ENCODE results near the gene DESI2. TPM values are rescaled to one million over a fixed set of nuclear protein-coding genes. Genes with fewer than 3 reads are reported as not detected.
"Not testable (repeated sequence)": the region's sequence is repeated elsewhere in the genome, so short reads cannot be mapped to it uniquely, and the experiment has no call there.

Gene DESI2
- total and polyA plus RNA-seq, 2 donors (not counting 1 experiment from before 2014, with no cell fraction given), result 40.2 to 47.2 TPM

DNA sequence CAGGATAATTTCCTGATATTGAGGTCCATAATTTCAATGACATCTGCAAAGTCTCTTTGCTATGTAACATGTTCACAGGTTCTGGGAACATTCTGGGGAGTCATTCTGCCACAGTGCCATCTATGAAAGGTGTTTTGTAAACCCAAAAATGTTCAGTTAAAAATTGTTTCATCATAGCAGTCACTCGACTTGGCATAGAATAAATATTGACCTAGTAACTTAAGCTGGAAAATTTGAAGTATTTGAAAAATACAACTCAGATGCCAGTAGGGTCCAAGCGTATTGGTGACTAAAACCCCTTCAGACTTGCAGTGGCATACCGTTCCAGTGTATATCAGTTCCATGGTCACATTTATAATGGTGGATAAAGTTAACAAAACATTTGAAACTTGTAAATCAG is 6.8 kb downstream of the DESI2 start:
- H3K4me2 ChIP-seq (ENCODE audit: extremely low read depth, insufficient read depth, low read length), result no peak overlapping the region
- peaks cover 2% of the 10 kb centered on the region for H3K36me3 ChIP-seq (ENCODE audit: control insufficient read depth, insufficient read depth, low read length)
- H3K4me1 ChIP-seq (ENCODE audit: control insufficient read depth, extremely low read depth, insufficient read depth, low read length), result peaks cover 4% of the 10 kb centered on the region
- H3K9ac ChIP-seq (ENCODE audit: insufficient read depth, low read length), result no peak overlapping the region
- no peak overlapping the region for H2AFZ ChIP-seq (ENCODE audit: low read length)
- H3K27ac ChIP-seq (ENCODE audit: insufficient read depth, low read length), result no peak overlapping the region
- H3K9me3 ChIP-seq (ENCODE audit: control insufficient read depth, insufficient read depth, low read depth, low read length), result no peaks in the 10 kb centered on the region
- DNase-seq (ENCODE audit: low read depth in 2 of 2), result no peak
- no peak overlapping the region for H3K4me3 ChIP-seq (replicated peaks in 1 of 4; ENCODE audit: control extremely low read depth in 1 of 4, insufficient read depth in 1 of 4, low read depth in 3 of 4, low read length in 4 of 4)
- H4K20me1 ChIP-seq (ENCODE audit: control insufficient read depth, extremely low read depth, insufficient read depth, low read length), result no peaks in the 10 kb centered on the region
- no peaks in the 10 kb centered on the region for H3K27me3 ChIP-seq (ENCODE audit: control insufficient read depth, insufficient read depth, low read length)
- peaks cover 47% of the 10 kb centered on the region for H3K79me2 ChIP-seq (ENCODE audit: control insufficient read depth, insufficient read depth, low read length)
- TF ChIP-seq, protein P1, sequence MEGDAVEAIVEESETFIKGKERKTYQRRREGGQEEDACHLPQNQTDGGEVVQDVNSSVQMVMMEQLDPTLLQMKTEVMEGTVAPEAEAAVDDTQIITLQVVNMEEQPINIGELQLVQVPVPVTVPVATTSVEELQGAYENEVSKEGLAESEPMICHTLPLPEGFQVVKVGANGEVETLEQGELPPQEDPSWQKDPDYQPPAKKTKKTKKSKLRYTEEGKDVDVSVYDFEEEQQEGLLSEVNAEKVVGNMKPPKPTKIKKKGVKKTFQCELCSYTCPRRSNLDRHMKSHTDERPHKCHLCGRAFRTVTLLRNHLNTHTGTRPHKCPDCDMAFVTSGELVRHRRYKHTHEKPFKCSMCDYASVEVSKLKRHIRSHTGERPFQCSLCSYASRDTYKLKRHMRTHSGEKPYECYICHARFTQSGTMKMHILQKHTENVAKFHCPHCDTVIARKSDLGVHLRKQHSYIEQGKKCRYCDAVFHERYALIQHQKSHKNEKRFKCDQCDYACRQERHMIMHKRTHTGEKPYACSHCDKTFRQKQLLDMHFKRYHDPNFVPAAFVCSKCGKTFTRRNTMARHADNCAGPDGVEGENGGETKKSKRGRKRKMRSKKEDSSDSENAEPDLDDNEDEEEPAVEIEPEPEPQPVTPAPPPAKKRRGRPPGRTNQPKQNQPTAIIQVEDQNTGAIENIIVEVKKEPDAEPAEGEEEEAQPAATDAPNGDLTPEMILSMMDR (conservative IDR thresholded peaks at IDR 0.05 in 1 of 2, IDR thresholded peaks at IDR 0.05 in 1 of 2; ENCODE audit: low read depth in 1 of 2, low read length in 2 of 2), result no peak
- no peak for TF ChIP-seq EZH2 (IDR thresholded peaks at IDR 0.05; ENCODE audit: low read length, missing control alignments)

DNA sequence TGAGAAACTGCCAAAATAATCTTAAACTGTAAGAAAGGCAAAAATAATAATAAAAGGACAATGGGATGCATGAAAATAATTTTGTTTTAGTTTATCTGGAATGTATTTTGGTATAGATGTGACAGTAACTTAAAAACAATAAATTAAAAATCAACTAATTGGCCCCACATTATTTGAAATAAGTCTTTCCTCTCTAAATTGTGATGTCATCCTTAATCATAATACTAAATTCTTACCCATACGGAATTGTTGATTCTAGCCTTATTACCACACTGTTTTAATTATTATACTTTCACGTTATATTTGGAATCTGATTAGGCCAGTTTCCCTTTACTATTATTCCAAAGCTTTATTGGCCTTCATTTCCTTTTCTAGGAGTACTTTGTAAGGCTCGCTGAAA is 7.7 kb downstream of the DESI2 start:
- H4K20me1 ChIP-seq (ENCODE audit: control insufficient read depth, extremely low read depth, insufficient read depth, low read length), result no peaks in the 10 kb centered on the region
- H3K79me2 ChIP-seq (ENCODE audit: control insufficient read depth, insufficient read depth, low read length), result peaks cover 40% of the 10 kb centered on the region
- H3K4me2 ChIP-seq (ENCODE audit: extremely low read depth, insufficient read depth, low read length), result no peak overlapping the region

GRCh38 chr1:244661569-244662312 is 8.8 kb downstream of the DESI2 start:
- not testable (repeated sequence) for H3K4me3 ChIP-seq (replicated peaks in 1 of 4; ENCODE audit: control extremely low read depth in 1 of 4, insufficient read depth in 1 of 4, low read depth in 3 of 4, low read length in 4 of 4); H4K20me1 ChIP-seq (ENCODE audit: control insufficient read depth, extremely low read depth, insufficient read depth, low read length); DNase-seq (ENCODE audit: low read depth in 2 of 2); H3K27ac ChIP-seq (ENCODE audit: insufficient read depth, low read length); H3K27me3 ChIP-seq (ENCODE audit: control insufficient read depth, insufficient read depth, low read length); H3K9ac ChIP-seq (ENCODE audit: insufficient read depth, low read length); H3K4me2 ChIP-seq (ENCODE audit: extremely low read depth, insufficient read depth, low read length); H2AFZ ChIP-seq (ENCODE audit: low read length); H3K36me3 ChIP-seq (ENCODE audit: control insufficient read depth, insufficient read depth, low read length); H3K9me3 ChIP-seq (ENCODE audit: control insufficient read depth, insufficient read depth, low read depth, low read length); H3K4me1 ChIP-seq (ENCODE audit: control insufficient read depth, extremely low read depth, insufficient read depth, low read length)
- peaks cover 32% of the 10 kb centered on the region for H3K79me2 ChIP-seq (ENCODE audit: control insufficient read depth, insufficient read depth, low read length)

More for the DNA sequence above, 7.7 kb downstream of the DESI2 start:
- H3K9me3 ChIP-seq (ENCODE audit: control insufficient read depth, insufficient read depth, low read depth, low read length), result no peaks in the 10 kb centered on the region
- H3K4me3 ChIP-seq (replicated peaks in 1 of 4; ENCODE audit: control extremely low read depth in 1 of 4, insufficient read depth in 1 of 4, low read depth in 3 of 4, low read length in 4 of 4), result no peak overlapping the region
- peaks cover 2% of the 10 kb centered on the region for H3K36me3 ChIP-seq (ENCODE audit: control insufficient read depth, insufficient read depth, low read length)
- no peaks in the 10 kb centered on the region for H3K27me3 ChIP-seq (ENCODE audit: control insufficient read depth, insufficient read depth, low read length)
- DNase-seq (ENCODE audit: low read depth in 2 of 2), result no peak
- peaks cover 2% of the 10 kb centered on the region for H3K4me1 ChIP-seq (ENCODE audit: control insufficient read depth, extremely low read depth, insufficient read depth, low read length)
- H3K27ac ChIP-seq (ENCODE audit: insufficient read depth, low read length), result no peak overlapping the region
- no peak overlapping the region for H2AFZ ChIP-seq (ENCODE audit: low read length)
- no peak overlapping the region for H3K9ac ChIP-seq (ENCODE audit: insufficient read depth, low read length)
- TF ChIP-seq, protein P1 (conservative IDR thresholded peaks at IDR 0.05 in 1 of 2, IDR thresholded peaks at IDR 0.05 in 1 of 2; ENCODE audit: low read depth in 1 of 2, low read length in 2 of 2), result no peak
- TF ChIP-seq EZH2 (IDR thresholded peaks at IDR 0.05; ENCODE audit: low read length, missing control alignments), result no peak

Measured in fibroblast of lung (primary cell).